NB4 (cell line): ENCODE results near the gene CFI.
A peak's percentile ranks its signal among the peaks of the same experiment; 100 is the strongest.

ENCODE experiments used
- DNase-seq: peaks from one replicate; pipeline ENCODE4 v3.0.0; 2010; ENCODE audit warnings: low read depth
- H3K4me3 ChIP-seq: one replicate; pipeline ENCODE4 v1.5.1; 2011; ENCODE audit warnings: mild to moderate bottlenecking, low read depth, low read length, moderate library complexity
- MYC ChIP-seq: IDR thresholded peaks from 2 replicates; pipeline ENCODE4 v1.6.1; 2011; ENCODE audit warnings: low read depth, low read length
- POLR2A ChIP-seq: IDR thresholded peaks from 2 replicates; pipeline ENCODE4 v1.6.1; 2011; ENCODE audit warnings: mild to moderate bottlenecking; ENCODE audit not compliant: insufficient read length; ENCODE audit errors: extremely low read depth
- TF ChIP-seq, protein P1 (sequence below): IDR thresholded peaks from 2 replicates; pipeline ENCODE4 v1.6.1; 2011; ENCODE audit warnings: low read depth, low read length
- TF ChIP-seq, protein P2 (sequence below): IDR thresholded peaks from one replicate; pipeline ENCODE4 v1.5.1; 2012; ENCODE audit warnings: low read depth, low read length

Gene CFI

DNA sequence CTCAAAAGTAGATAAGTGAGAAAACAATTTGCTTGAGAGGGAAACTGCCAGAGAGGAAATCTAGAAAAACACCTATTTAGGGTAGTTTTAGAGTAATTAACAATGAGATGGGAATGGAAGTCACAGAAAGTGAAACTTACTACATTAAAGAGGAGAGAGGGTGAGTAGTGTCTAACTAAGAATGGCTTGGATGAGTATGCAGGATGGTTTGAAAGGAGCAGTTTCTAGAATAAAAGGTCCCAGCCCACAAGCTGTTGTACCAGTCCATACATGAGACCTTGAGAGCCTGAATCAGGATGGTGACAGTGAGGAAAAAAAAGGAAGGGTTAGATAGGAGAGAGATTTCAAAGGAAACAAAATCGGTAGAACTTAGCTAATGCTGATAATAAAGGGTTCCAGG, 15.1 kb upstream of the CFI start:
- H3K4me3 ChIP-seq, result peak overlapping the region; percentile 85
- TF ChIP-seq, protein P1, sequence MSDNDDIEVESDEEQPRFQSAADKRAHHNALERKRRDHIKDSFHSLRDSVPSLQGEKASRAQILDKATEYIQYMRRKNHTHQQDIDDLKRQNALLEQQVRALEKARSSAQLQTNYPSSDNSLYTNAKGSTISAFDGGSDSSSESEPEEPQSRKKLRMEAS, result no peak
- TF ChIP-seq MYC (no peak), POLR2A (no peak)
- TF ChIP-seq, protein P2, sequence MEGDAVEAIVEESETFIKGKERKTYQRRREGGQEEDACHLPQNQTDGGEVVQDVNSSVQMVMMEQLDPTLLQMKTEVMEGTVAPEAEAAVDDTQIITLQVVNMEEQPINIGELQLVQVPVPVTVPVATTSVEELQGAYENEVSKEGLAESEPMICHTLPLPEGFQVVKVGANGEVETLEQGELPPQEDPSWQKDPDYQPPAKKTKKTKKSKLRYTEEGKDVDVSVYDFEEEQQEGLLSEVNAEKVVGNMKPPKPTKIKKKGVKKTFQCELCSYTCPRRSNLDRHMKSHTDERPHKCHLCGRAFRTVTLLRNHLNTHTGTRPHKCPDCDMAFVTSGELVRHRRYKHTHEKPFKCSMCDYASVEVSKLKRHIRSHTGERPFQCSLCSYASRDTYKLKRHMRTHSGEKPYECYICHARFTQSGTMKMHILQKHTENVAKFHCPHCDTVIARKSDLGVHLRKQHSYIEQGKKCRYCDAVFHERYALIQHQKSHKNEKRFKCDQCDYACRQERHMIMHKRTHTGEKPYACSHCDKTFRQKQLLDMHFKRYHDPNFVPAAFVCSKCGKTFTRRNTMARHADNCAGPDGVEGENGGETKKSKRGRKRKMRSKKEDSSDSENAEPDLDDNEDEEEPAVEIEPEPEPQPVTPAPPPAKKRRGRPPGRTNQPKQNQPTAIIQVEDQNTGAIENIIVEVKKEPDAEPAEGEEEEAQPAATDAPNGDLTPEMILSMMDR, result no peak

DNA sequence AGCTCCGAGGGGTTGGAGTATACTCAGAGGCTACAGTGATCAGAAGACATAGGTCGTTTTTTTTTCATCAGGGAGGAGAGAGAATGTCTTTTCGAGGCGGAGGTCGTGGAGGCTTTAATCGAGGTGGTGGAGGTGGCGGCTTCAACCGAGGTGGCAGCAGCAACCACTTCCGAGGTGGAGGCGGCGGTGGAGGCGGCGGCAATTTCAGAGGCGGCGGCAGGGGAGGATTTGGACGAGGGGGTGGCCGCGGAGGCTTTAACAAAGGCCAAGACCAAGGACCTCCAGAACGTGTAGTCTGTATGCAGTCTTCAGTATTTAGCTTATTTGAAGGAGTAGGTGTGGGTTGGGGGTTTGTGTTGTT, 14.3 kb upstream of the CFI start:
- TF ChIP-seq, protein P2, result no peak
- TF ChIP-seq, protein P1, result no peak
- TF ChIP-seq MYC (no peak), POLR2A (no peak)
- H3K4me3 ChIP-seq, result peak overlapping the region; percentile 85
- peak; percentile 45 for DNase-seq

More for the DNA sequence above, 15.1 kb upstream of the CFI start:
- no peak for DNase-seq

DNA sequence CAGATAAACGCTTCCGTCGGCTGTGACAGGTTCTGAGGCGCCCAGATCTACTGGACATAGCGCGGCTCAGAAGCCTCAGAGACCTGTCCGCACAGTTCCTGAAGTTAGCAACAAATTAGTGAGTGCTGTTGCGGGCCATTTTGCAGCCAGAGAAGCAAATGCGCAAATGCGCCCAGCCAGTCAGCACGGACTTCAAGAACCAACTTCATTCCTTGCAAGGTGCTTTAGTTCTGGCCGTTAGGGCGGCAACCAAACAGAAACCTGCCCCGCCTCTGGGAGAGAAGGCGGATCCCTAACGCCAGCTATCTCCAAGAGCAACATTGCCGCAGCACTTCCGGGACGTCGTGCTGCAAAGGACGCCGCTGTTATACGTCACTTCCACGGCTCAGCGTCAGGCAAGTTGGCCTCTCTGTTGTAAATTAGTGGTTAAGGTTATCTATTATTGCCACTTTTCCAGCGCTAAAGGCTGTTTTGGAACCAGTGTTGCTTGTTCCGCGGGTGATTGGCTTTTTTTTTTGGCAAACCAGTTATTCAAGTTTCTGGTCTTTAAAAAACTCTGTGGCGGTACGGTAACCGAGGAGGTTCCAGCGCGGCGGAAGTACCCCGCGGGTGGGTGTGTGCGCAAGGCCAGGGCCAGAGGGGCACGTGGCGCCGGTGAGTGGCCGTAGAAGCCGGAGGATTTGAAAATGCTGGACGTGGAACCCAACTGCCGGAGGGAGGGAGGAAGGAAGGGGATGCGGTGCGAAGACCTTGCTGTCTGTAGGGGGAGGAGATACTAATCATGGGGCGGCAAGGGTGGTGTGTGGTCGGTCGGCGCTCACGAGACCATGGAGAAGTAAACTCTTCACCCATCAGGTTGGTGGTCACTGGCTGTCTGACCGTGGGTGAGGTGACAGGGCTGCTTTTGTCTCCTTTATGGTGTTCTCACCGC, 13.6 kb upstream of the CFI start, which contains the start of gene GAR1:
TSS of gene GAR1 (plus strand) at position 612 of the 931 bp plus-strand sequence. CDS start 403 bp downstream, outside the sequence.
- peak within 1 kb of the TSS; percentile 85 for H3K4me3 ChIP-seq
- TF ChIP-seq, protein P1, result peak; percentile 93
- TF ChIP-seq MYC (peak; percentile 97), POLR2A (peak; percentile 69)
- TF ChIP-seq, protein P2, result no peak
- peak; percentile 96 for DNase-seq

DNA sequence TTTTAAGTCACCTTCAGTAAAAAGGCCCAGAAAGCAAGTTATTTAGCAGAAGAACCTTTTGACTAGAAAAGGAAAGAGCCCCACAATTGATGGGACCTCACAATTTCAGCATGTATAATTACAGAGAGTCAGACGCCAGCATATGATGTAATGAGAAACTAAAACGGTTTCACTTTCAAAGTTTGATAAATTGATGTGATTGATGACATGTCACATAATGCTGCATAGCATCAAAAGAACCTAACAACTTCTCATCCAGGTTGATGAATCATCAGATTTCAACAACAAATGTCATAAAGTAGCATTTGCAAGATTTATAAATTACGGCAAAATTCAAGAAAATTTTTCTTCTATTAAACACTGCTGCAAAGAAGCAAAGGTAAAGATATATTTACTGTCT, 9.9 kb upstream of the CFI start:
- no peak for DNase-seq
- TF ChIP-seq, protein P2, result no peak
- TF ChIP-seq MYC (no peak), POLR2A (no peak)
- TF ChIP-seq, protein P1, result no peak
- no peak overlapping the region for H3K4me3 ChIP-seq

DNA sequence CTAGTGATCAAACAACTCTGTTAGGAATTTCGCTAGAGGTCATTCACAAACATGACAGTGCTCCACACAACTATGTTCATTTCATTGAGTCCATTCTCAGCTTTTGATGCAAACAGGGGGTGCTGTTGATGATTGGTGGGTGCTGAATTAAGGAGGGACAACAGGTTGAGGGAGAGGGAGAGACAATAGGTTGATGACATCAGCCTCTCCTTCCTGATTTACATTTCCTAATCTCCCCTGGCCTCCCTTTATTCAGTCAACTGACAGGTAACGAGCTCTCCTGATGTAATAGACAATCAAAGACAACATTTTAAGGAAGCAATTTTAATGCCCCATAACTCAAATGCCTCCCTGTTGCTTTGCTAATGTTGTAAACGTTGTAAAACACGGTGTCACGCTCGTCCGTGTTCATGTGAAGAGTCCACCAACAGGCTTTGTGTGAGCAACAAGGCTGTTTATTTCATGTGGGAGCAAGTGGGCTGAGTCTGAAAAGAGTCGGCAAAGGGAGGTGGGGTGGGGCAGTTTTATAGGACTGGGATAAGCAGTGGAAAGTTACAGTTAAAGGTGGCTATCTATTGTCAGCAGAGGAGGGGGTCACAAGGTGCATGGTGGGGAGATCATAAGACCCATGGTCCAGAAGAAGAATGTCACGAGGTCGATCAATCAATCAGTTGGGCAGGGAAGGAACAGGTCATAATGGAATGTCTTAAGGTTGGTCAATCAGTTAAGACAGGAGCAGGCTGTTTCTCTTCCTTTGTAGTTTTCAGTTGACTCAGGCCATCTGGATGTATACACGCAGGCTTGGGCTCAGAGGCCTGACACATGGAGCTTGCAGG, 9.0 kb upstream of the CFI start:
- DNase-seq, result no peak
- TF ChIP-seq, protein P2, result no peak
- TF ChIP-seq MYC (no peak), POLR2A (no peak)
- TF ChIP-seq, protein P1, result no peak
- no peak overlapping the region for H3K4me3 ChIP-seq
